GM21529 (cell line): ENCODE data around the gene CCDC93.
"Not testable (repeated sequence)": the region's sequence is repeated elsewhere in the genome, so short reads cannot be mapped to it uniquely, and the experiment has no call there.

Experiments
- ATAC-seq: cut with Tn5 transposase; IDR thresholded peaks from one replicate; pipeline ENCODE4 v1.9.1; 2021; ENCODE audit not compliant: unreplicated experiment

Gene CCDC93

DNA sequence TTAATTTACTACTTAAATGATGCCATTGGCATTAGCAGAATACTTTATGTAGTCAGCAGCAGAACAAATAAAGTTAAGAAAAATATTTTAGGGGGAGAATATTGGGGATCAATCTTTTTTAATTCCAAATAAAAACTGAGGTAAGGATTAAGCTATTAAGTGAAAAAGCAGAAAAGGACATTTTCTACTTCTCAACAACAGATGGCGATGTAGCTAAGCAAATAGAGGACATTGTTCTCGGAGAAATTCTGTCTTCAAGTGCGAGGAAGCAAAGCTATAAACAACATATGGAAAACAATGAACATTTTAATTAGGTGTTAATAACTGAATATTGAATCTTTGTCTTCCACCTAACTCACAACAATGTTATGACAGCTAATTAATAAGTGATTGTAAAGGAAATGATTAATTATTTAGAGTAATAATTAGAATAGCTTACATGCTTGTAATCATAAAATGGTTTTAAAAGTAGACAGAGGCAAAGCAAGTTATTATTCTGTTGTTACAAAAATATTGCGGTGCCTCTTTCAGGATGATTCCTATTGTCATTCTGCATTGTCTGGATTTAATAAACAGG, 32.9 kb upstream of the CCDC93 start:
- no peak for ATAC-seq

DNA sequence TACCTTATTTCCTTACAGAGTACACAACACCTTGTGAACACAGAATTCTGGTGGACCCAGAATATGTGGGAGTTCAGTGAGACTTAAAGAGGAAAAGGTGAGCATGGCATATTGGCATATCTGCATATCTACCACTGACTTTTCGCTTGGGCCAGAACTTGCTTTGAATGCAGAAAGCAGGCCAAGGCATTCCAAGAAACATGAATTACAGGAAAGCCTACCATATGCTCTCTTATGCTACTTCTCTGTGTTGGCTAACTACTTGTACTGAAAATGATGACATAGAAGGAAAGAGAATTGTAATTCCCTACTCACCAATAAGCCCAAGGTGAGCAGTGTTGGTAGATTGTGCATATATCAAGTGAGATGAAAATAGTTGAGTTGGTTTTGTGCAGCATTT, 31.4 kb upstream of the CCDC93 start:
- ATAC-seq, result no peak

DNA sequence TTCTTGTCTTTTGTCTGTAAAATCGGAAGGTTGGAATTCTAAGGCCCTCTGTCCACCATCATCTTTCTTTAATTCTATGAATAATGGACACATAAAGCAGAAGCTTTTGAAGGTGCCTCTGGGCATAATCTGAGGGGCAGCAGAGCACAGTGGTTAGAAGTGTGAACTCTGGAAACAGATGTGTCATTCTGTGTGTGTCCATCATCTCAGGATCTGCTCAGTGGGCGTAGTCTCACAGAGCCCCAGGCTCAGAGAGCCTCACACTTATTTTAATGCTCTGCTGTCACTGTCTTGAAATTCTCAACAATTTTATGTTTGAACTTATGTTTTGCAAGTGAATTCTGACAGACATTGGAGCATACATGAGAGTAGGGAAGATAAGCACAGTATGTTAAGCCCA, 31.0 kb upstream of the CCDC93 start:
- ATAC-seq, result no peak

DNA sequence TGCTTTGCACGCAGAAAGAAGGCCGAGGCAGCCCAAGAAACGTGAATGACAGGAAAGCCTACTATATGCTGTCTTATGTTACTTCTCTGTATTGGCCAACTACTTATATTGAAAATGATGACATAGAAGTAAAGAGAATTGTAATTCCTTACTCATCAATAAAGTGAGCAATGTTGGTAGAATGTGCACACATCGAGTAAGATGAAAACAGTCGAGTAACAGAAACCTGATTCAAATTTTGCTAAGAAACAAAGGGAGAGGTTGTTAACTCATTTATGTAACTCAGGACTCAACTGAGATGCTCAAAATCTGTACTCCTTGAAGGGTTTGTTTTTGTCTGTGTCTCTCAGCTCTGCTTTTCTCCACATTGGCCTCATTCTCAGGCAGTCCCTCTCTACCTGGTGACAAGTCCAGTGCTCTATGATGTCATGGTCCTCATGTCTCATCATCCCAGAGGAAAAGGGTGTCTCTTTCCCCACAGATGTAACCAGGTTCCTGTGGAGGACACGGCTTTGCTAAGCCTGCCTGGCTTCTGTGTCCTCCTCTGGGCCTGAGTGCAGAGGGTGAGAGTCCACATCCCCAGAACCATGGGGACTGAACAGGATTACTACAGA, 30.3 kb upstream of the CCDC93 start:
- ATAC-seq, result no peak

DNA sequence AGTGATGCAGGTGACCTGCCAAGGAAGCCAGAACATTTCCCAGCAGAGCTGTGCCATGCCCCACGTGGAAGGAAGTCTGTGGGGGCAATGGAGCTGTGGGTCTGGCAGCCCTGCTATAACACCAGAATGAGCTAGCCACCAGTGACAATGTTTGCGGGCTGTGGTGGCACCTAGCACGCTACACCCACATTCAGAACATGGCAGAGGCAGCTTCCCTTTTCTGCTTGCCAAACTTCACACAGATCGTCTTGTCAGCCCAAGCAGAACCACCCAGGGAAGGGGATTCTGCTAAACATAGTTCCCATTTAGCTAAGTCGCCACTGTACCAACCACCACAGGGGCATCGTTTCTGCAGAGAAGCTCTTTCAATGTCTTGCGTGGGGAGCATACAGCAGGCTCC, 27.0 kb upstream of the CCDC93 start:
- no peak for ATAC-seq

DNA sequence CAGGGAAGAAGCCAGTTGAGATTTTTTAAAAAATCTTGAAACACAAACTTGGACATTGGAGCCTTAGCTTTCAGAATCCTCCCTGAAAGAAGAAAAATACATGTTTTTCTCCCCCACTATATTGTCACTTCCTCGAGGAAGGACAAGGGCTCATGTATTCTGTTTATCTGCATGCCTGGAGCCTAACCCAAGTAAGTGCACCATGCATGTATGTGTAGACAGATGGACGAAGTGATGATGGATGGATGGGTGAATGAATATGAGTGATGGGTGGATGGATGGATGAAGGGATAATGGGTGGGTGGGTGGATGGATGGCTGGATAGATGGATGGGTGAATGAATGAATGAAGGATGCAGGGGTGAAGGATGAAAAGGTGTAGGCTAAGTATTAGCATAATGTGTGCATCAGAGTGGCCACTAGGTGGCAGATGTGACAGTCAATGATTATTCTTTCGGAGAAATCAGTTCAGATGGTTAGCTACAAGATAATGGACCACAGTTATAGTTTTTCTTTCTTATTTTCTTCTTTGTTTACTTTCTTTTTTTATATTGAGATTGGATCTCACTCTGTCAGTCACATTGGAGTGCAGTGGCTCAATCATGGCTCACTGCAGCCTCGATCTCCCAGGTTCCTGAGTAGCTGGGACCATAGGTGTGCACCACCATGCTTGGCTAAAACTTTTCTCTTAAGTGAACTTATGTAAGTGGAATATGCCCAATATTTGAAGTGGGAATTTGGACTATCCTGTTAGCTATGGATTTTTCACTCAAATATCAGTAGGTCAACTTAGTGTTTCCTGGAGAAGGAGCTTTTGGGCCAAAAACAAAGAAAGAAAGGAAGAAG, 18.5 kb upstream of the CCDC93 start:
- ATAC-seq, result peak; percentile 97

DNA sequence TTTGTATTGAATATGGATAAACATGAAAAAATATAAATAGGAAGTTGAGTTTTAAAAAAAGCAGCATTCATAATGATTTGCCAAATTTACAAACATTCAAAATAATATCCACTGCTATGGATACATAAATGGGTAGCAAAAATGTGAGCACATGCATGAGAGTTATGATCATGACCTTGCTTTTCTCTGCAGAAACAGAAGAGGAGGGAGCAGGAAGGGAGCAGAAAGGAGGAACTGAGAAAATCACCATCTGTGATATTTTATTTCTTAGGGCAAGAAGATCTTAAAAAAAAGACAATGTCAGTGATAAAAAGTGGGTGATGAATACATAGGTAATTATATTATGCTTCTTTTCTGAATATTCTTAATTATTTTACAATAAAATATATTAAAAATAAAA, 17.7 kb upstream of the CCDC93 start:
- no peak for ATAC-seq

DNA sequence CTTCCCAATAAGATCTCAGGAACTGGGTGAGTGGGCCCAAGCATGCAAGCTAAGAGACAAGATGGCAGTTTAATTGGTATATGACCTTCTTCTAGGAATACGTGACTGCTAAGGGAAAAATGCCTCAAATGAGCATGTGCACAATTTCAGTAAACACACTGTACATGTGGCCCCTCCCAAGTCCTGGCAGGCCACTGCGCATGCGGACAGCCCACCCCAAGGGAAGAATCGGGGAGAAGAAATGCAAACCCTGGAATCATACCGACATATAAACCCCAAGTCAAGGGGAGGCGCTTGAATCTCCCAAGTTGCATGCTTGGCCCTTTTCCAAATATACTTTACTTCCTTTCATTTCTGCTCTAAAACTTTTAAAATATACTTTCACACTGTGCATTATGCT, 15.2 kb upstream of the CCDC93 start:
- no peak for ATAC-seq

DNA sequence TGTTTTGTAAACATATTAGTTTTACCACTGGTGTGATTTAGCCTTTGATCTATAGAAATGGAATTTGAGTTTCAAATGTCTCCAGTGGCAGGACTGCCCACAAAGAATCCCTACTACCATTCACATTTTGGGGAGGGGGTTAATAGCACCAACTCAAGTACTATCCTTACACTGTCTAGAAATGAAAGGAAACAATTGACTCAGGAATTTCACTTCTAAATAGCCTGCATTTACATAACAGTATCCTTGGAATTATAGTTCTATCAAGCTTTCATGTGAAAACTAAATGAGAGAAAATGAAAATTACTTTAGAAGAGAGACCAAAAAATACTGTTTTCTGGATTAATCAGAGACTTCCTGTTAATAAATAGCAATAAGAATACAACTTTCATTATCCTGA, 7.5 kb upstream of the CCDC93 start:
- no peak for ATAC-seq

DNA sequence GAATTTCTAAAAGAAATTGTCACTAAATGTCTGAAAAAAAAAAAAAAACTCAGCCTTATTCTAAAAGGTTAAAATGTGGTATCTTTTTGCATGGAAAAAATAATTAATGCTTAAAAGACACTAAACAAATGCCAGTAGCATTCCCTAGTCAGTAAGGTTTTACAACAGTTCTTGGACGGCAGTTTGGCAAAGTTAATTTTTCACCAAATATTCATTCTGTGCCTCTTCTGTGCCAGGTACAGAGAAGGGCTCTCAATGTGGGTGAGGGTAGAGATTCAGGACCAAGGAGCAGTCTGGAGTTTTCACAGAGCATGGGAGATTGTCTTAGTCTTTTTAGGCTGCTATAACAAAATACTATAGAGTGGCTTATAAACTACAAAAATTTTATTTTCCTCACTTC, 6.0 kb upstream of the CCDC93 start:
- ATAC-seq, result no peak

DNA sequence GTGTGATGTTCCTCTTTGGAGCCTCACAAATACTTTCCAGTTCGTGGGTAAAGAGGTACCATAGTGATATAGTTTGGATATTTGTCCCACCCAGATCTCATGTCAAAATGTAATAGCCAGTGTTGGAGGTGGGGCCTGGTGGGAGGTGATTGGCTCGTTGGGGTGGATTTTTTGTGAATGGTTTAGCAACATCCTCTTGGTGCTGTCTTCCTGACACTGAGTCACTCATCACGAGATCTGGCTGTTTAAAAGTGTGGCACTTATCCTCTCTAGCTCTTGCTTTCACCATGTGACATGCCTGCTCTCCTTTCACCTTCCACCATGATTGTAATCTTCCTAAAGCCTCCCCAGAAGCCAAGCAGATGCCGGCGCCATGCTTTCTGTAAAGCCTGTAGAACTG, 3.0 kb upstream of the CCDC93 start:
- ATAC-seq, result no peak

DNA sequence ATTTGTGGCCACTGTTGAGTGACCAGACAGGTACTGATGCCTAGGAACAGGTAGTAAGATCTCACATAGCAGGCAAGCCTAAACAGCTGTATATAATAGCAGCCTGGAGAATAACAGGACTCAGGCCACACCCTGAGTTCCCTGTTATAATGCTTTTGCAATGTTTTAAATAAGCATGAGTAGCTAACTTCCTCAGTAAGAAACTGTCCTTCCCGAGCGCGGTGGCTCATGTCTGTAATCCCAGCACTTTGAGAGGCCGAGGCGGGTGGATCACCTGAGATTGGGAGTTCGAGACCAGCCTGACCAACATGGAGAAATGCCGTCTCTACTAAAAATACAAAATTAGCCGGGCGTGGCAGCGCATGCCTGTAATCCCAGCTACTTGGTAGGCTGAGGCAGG, 1.9 kb upstream of the CCDC93 start:
- not testable (repeated sequence) for ATAC-seq

DNA sequence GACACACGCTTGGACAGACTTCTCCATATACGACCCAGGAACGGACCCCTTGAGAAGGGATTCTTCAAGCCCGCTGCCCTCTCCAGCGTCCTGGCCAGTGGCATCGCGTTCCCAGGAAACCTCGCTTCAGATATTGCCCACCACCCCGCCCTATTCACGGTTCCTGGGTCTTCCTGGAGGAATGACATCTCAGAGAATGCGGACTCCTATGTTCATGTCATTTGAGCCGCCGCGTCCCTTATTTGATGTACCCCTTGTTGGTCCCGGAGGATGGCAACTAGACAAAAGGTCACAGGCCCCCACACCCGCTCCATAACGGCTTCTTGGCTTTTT, 588 bp upstream of the CCDC93 start:
- ATAC-seq, result no peak

DNA sequence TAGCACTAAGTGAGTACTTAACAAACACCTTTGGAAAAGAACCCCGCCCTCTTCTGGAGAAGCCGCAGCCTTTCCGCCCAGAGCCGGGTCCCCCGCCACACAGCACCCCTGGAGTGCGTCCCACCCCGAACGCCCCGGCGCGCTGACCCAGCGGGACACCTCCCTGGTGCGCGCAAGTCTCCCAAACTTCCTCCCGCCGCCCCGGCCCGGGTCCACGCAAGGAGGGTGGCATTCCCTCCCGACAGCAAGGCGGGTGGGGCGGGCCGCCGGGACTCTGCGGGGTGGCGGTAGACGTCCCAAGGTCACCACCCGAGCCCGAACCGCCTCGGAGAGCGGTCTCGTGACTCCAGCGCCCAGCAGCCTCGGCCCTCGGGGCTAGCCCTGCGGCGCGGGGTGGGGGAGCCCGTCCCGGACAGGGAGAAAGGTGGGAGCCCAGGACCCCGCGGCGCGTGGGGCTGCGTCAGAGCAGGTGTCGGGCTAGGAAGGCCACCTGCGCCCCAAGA, 598 bp downstream of the CCDC93 start:
- peak; percentile 35 for ATAC-seq

DNA sequence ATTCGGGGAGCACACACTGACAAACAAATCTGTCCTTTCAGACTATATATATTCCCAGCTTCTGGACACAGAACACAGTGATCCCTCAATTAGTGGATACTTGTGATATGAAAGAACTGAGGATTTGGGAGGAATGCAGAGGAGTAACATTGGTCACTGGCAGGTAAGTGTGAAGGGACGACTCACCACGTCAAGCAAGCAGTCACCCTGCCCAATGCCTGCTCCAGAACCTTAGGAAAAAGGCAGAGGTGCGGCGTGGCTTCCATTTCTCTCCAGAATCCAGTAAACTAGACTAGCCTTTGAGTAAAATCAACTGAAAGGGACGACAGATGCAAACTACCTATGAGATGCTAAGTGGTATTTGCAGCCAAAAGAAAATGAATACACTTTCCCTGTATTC, 1.1 kb downstream of the CCDC93 start:
- no peak for ATAC-seq

DNA sequence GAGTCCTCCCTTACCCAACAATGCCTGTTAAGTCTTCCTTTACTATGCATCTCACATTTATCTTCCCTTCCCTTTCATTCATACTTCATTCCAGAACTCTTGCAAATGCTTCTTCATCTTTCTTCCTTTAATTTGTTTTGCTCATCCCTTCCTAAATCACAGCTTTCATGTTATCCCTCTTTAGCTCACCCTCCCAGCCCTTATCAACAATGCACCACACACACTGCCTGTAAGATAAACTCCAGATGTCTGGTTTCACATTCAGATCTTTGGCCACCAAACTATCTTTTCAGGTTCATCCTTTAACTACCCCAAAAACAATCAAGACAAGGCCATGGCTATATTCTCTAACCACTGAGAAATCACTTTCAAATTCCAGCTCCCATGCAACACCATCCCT, 3.4 kb downstream of the CCDC93 start:
- ATAC-seq, result no peak

DNA sequence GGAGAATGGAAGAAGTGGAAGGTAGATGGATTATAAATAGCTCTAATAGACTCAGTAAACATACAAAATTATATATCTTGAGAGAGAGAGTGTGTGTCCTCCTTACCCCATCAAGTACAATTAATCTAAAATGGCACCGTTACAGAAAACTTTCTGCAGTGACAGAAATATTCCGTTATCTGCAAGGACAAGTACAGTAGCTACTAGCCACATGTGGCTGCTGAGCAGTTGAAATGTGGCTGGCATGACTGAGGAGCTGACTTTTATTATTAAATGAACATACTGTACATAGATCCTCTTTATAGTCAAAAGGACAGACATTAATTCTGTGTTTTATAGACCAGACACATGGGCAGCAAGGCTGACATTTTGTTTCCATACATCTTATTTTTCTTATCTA, 7.0 kb downstream of the CCDC93 start:
- no peak for ATAC-seq

DNA sequence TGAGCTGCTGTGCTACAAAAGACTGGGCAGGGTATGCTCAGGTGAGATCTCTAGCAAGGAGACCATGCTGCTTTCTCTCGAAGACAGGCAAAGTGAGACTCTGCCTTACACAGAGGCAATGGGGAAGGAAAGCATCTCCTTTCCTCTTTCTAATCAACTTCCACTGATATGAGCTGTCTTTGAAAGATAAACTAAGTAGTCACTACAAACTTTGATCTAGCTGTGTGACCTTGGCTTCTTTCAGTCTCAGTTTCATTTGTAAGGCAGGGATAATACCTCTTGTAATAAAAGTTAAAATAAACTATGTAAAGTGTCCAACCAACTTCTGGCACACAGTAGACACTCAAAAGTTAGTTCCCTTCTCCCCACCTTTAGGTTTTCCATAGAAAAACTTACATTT, 7.5 kb downstream of the CCDC93 start:
- no peak for ATAC-seq

DNA sequence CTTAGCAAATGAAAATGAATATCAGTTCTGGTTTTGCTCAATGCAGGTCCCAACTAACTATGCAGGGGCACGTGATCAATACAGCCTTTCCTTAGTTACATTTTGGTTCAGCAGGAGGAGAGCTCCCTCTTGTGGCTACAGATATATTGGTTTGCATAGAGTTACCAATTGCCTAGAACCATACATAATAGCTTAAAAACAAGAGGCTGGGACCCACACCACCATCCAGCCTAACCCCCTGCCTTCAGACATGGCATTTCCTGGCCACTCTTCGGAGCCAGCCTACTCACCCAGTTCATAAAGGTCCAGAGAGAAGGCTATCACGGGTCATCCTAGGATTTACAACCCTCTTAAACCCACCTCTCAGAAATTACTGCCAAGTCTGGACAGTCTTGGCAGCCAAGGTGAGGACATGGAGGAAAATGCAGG, 10.5 kb downstream of the CCDC93 start:
- peak; percentile 99 for ATAC-seq

DNA sequence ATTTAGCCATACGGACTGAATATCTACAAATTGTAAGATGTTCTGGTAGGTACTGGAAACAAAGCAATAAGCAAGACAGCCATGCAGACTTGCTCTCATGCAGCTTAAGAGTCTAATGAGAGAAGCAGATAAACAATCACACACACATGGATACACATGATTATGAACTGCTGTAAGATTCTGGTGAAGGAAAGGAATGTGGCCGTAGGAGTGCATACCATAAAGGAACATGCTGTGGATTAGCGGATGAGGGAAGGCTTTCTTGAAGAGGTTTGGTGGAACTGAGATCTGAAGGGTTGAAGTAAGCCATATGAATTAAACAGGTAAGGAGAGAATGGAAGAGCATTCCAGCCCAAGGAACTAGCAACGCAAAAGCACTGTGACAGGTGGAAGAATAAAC, 13.8 kb downstream of the CCDC93 start:
- no peak for ATAC-seq

DNA sequence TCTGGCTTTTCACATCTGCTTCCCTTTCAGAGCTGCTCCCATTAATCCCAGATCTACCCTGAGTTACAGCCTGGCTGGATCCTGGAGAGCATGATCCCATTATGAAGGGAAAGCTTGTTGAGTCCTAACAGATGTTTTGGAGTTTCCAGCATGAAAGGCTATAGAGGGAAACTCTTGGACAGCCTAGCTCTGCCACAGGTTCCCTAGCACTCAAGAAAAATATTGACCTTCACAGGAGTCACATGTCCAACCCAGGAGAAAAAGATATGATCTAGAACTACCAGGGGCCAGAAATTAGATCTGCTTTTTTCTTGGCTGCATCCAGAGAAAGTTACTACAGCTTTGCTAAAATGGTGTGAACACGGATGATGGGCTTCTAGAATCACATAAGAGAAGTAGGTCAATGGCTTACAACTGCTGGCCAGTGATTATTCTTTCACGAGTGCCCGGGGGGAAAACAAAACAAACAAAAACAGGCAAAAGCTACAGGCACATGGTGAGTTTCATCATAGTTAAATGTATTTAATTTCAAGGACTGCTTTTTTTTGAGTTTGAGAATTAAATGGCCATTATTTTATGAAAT, 15.9 kb downstream of the CCDC93 start:
- ATAC-seq, result no peak

DNA sequence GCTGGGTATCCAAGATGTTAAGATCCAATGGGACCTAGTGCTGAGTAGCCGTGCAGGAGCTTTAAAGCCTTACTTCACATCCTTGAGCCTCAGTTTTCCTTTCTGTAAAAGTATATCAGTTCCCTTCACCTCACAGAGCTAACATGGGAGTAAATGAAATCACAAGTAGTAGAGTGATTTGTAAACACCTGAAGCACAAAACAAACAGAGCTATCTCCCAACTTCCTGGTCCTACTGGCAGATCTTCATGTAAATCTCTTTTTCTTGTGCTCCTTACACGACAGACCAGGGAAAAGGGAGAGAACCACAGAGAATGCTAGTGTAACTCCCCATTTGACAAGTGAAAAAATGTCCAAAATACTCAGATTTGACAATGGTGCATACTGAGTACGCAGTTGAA, 17.3 kb downstream of the CCDC93 start:
- ATAC-seq, result no peak
